Fibroblast of lung (primary cell): ENCODE data around the gene DEGS2.

Experiments
- CTCF ChIP-seq, 2 donors: IDR thresholded peaks in 1 of 2; conservative IDR thresholded peaks in 1 of 2; 1 replicate in 1 of 2; 2 replicates in 1 of 2; pipeline ENCODE4 v1.5.1; 2011 to 2012; ENCODE audit warnings: low read length in 2 of 2, control low read depth in 1 of 2, inconsistent platforms in 1 of 2, low read depth in 1 of 2, mild to moderate bottlenecking in 1 of 2
- EZH2 ChIP-seq: IDR thresholded peaks from 2 replicates; pipeline ENCODE4 v1.5.1; 2012; ENCODE audit warnings: low read length, control low read depth, mild to moderate bottlenecking; ENCODE audit errors: missing control alignments

DNA sequence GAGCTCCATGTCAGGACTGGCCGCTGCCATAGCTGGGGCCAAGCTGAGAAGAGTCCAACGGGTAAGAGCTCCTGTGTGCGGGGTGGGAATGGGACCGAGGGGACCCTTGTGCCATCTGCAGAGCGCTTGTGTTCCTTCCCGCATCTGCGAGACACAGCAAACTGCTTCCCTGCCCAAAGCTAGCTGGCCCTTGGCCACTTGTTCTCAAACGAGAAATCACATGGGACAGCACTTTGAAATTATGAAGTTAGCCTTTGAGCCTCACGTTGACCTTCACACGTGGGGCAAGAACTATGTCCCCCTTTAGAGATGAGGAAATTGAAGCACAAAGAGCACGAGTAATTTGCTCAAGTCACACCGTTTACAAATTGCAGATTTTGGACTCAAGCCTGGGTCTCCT is 30.8 kb downstream of the DEGS2 start:
- no peak for TF ChIP-seq CTCF (conservative IDR thresholded peaks at IDR 0.05 in 1 of 2, IDR thresholded peaks at IDR 0.05 in 1 of 2; ENCODE audit: low read depth in 1 of 2, low read length in 2 of 2)
- no peak for TF ChIP-seq EZH2
